ENCODE results near the gene FREM2.

Gene FREM2

DNA sequence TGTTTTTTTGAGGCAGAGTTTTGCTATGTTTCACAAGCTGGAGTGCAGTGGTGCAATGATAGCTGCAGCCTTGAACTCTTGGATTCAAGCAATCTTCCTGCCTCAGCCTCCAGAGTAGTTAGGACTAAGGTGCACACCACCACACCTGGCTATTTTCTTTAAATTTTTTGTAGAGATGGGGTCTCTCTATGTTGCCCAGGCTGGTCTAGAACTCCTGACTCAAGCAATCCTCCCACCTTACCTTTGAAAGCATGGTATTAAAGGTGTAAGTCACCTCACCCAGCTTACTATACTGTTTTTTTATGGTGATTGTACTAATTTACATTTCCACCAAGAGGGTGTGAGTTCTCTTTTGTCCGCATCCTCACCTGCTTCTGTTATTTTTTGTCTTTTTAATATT, 110.0 kb downstream of the FREM2 start:
- no peaks in the 10 kb centered on the region for H3K4me1 Mint-ChIP-seq (ENCODE audit: low read depth)
- no peak overlapping the region for H3K27ac Mint-ChIP-seq
- H3K4me3 Mint-ChIP-seq: no peak overlapping the region

DNA sequence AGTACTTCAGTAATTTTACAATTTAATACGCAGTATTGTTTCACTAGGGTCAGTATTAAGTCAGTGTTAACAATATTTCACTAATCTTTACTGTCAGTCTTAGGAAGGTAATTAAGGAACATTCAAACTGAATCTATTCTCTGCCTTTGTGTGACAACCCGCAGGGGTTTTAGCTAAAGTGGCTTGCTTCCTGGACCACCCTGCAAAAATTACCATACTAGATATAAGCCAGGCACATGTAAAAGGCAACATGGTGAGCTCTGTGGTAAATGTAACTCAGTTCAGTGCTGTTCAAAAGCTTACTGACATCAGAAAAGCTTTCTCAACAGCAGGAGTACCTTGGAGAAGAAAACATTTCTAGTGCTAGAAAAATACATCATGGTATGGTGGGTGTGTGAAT, 116.7 kb downstream of the FREM2 start:
- H3K36me3 Mint-ChIP-seq (ENCODE audit: low read depth): no peaks in the 10 kb centered on the region
- no peak for DNase-seq (ENCODE audit: low spot score)
- H3K4me3 Mint-ChIP-seq: no peak overlapping the region
- no peaks in the 10 kb centered on the region for H3K27me3 Mint-ChIP-seq (ENCODE audit: low read depth)
- H3K4me1 Mint-ChIP-seq (ENCODE audit: low read depth): no peaks in the 10 kb centered on the region
- H3K27ac Mint-ChIP-seq: no peak overlapping the region
- peaks cover 8% of the 10 kb centered on the region for H3K9me3 Mint-ChIP-seq

More for the DNA sequence above, 110.0 kb downstream of the FREM2 start:
- no peaks in the 10 kb centered on the region for H3K36me3 Mint-ChIP-seq (ENCODE audit: low read depth)
- DNase-seq (ENCODE audit: low spot score): no peak
- no peaks in the 10 kb centered on the region for H3K27me3 Mint-ChIP-seq (ENCODE audit: low read depth)
- H3K9me3 Mint-ChIP-seq: peaks cover 8% of the 10 kb centered on the region

DNA sequence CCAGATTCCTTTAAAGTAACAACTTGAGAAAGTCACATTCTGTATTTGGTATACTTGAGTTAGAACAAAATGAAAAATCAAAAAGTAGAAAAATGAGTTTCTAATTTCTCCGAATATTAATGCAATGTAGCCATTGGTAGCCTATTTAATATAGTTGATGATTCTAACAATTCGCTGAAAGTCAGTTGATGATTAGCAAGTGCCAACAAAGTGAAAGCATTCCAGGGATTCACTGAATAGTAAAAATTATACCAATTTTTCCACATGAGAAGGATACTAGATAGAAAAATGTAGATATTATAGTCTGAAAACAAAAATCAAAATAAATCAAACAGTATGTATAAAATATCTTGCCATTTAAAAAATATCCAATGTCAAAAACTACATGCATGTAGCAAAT, 117.2 kb downstream of the FREM2 start:
- Mint-ChIP-seq H3K36me3 (ENCODE audit: low read depth) (no peaks in the 10 kb centered on the region), H3K4me3 (no peak overlapping the region), H3K9me3 (peaks cover 8% of the 10 kb centered on the region), H3K27me3 (ENCODE audit: low read depth) (no peaks in the 10 kb centered on the region), H3K4me1 (ENCODE audit: low read depth) (no peaks in the 10 kb centered on the region), H3K27ac (no peak overlapping the region)
- DNase-seq (ENCODE audit: low spot score): no peak

DNA sequence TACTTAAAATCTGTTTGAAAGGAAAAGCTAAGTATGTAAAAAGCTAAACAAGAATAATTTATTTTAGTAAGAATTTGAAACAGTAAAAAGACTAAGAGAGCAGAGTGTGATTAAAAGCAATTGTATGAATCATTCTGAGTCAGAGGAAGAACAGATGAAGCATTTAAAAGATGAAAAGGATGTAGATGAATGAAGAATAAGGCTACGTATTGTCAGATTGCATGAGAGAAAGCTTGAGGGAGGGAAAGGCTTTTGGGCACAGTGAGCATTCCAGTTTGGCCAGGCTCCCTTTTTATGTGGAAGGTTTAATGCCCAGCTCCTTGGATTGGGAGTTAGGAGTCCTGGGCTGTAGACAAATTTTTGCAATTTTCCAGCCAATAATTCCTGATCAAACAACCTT, 117.7 kb downstream of the FREM2 start:
- H3K4me3 Mint-ChIP-seq: no peak overlapping the region
- H3K9me3 Mint-ChIP-seq: peaks cover 13% of the 10 kb centered on the region
- H3K27ac Mint-ChIP-seq: no peak overlapping the region
- H3K36me3 Mint-ChIP-seq (ENCODE audit: low read depth): no peaks in the 10 kb centered on the region
- DNase-seq (ENCODE audit: low spot score): no peak
- no peaks in the 10 kb centered on the region for H3K4me1 Mint-ChIP-seq (ENCODE audit: low read depth)
- H3K27me3 Mint-ChIP-seq (ENCODE audit: low read depth): no peaks in the 10 kb centered on the region

DNA sequence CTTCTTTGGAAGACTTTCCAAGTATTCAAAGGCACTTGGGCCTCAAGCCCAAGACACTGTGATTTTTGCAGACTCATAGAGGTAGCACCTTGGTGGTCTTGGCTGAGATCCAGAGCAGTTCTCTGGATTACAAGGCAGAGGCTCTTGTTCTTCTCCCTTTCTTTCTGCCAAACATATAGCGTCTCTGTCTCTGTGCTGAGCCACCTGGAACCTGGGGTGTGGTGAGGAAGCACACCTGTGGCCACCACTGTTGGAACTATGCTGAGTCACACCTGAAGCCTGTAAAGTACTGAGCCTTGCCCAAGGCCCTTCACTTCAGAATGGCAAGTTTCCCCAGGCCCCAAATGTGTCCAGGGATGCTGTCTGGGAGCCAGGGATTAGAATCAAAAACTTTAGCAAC, 127.5 kb downstream of the FREM2 start:
- DNase-seq (ENCODE audit: low spot score): no peak

DNA sequence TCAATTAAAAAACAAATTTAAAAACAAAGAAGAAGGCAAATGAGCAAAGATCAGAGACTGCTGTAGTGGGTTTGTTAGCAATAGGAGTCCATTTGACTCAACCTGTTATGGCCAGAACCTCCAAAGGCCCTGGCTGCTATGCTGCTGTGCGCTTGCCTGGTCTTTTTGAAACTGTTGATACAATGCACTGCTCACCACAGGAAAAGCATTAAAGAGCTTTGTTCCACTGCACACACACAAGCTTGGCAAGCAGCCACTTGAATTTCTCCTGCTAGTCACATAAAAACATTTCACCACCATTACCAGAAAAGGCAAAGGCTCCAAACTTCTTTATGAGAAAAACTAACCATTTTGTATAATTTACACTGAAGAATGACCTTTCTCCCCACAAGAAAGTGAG, 132.2 kb downstream of the FREM2 start:
- no peaks in the 10 kb centered on the region for H3K27me3 Mint-ChIP-seq (ENCODE audit: low read depth)

More for the DNA sequence above, 127.5 kb downstream of the FREM2 start:
- Mint-ChIP-seq H3K36me3 (ENCODE audit: low read depth) (no peaks in the 10 kb centered on the region), H3K9me3 (peaks cover 34% of the 10 kb centered on the region), H3K27ac (no peak overlapping the region), H3K4me3 (no peak overlapping the region), H3K27me3 (ENCODE audit: low read depth) (no peaks in the 10 kb centered on the region), H3K4me1 (ENCODE audit: low read depth) (no peaks in the 10 kb centered on the region)

DNA sequence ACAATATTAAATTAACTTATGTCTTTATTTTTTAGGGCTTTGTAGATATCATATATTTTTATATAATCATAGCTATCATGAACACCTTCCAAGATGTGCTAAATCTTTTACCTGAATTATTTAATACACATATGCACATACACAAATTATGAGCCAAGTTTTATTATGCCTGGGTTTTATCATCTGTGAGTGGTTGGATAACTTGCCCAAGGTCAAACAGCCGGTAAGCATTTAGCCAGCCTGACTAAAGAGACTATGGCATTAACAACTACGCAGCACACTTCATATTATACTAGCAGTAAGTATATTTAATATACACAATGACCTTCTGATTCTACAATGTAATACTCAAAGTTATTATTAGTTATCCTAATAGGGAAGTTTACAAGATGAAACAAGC, 132.7 kb downstream of the FREM2 start:
- peaks cover 6% of the 10 kb centered on the region for H3K9me3 Mint-ChIP-seq
- H3K36me3 Mint-ChIP-seq (ENCODE audit: low read depth): no peaks in the 10 kb centered on the region
- no peaks in the 10 kb centered on the region for H3K4me1 Mint-ChIP-seq (ENCODE audit: low read depth)
- no peak for DNase-seq (ENCODE audit: low spot score)
- H3K27me3 Mint-ChIP-seq (ENCODE audit: low read depth): no peaks in the 10 kb centered on the region
- H3K27ac Mint-ChIP-seq: no peak overlapping the region
- H3K4me3 Mint-ChIP-seq: no peak overlapping the region

More for the DNA sequence above, 132.2 kb downstream of the FREM2 start:
- H3K4me1 Mint-ChIP-seq (ENCODE audit: low read depth): no peaks in the 10 kb centered on the region
- no peak overlapping the region for H3K4me3 Mint-ChIP-seq
- H3K27ac Mint-ChIP-seq: no peak overlapping the region
- DNase-seq (ENCODE audit: low spot score): no peak
- H3K9me3 Mint-ChIP-seq: peaks cover 11% of the 10 kb centered on the region
- no peaks in the 10 kb centered on the region for H3K36me3 Mint-ChIP-seq (ENCODE audit: low read depth)

DNA sequence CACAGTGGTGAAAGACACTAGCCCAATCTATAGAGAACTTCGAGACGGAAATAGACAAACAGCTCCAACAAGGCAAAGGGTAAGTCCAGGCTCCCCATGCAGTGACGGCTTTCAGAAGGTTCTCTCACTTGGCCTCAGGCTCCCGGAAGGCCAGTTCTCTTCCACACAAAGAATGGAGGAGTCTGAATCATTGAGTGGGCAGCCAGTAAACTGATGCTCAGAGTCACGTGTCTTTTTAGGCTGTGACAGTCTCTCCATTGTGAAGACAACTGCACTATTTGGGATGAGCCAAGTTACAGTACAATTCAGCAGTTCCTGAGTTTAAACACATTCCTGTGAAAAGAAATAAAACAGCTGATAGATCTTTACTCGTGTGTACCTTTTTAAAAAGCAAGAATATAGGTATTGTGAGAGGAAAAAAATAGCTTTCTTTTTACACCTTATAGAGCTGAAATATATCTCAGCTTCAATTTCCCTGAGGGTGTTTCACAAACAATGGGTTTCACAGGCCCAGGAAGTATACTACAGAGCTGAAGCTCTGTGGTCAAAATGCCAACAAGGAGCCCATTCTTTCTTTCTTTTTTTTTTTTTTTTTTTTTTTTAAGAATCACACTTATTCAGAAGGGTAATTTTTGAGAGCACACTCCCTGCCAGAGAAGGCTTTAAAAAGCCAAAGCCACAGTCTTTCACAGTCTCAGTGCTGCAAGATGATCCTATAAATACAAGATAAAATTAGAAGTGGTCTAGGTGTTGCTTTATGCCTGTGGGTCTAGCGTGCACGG, 135.1 kb downstream of the FREM2 start:
- Mint-ChIP-seq H3K27ac (no peak overlapping the region), H3K36me3 (ENCODE audit: low read depth) (no peaks in the 10 kb centered on the region), H3K9me3 (no peaks in the 10 kb centered on the region), H3K4me1 (ENCODE audit: low read depth) (no peaks in the 10 kb centered on the region), H3K4me3 (no peak overlapping the region), H3K27me3 (ENCODE audit: low read depth) (no peaks in the 10 kb centered on the region)
- no peak for DNase-seq (ENCODE audit: low spot score)

DNA sequence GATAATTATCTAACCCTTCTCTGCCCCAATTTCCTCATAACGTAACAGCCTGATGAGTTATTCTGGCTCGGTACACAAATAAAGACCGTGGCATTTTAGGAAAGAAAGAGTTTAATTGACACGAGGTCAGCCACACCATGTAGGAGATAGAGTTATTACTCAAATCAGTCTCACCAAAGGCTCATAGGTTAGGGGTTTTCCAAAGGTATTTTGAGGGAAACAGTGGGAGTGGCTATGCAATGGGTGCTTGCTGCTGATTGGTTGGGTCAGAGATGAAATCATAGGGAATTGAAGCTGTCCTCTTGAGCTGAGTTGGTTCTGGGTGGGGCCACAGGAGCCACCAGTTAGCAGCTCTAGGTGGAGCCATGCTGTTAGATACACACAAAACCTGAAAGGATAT, 137.5 kb downstream of the FREM2 start:
- Mint-ChIP-seq H3K4me3 (no peak overlapping the region), H3K27ac (no peak overlapping the region), H3K9me3 (no peaks in the 10 kb centered on the region), H3K36me3 (ENCODE audit: low read depth) (no peaks in the 10 kb centered on the region), H3K27me3 (ENCODE audit: low read depth) (no peaks in the 10 kb centered on the region), H3K4me1 (ENCODE audit: low read depth) (no peaks in the 10 kb centered on the region)
- DNase-seq (ENCODE audit: low spot score): peak; percentile 5

DNA sequence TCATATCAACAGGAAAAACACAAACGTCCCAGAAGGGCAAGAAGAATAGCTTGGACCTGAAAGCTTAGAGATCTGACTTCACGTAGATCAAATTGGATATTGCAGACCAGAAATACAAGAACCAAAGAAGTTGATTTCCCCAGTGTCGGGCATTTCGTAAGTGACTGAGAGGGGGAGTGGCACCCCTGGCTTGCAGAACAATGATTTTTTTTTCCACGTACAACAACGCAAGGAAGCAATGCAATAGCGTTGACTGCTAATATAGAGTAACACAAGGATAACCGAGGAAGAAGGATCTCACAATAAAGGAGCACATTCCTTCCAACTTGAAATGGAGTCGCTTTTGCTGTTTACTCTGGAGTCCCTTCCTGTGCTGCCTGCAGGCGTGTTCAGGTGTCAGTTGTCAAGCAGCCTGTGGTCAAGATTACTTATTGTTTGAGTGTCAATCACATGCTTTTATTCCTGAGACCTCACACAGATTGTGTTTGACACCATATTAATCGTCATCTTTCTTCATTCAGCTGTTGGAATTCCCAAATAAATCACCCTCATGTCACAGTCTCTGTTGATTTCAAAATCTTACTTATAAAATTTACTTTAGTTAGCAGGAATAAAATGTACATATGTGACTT, 139.4 kb downstream of the FREM2 start:
- Mint-ChIP-seq H3K27me3 (ENCODE audit: low read depth) (no peaks in the 10 kb centered on the region), H3K36me3 (ENCODE audit: low read depth) (no peaks in the 10 kb centered on the region), H3K9me3 (no peaks in the 10 kb centered on the region), H3K4me1 (ENCODE audit: low read depth) (no peaks in the 10 kb centered on the region), H3K27ac (no peak overlapping the region), H3K4me3 (no peak overlapping the region)
- no peak for DNase-seq (ENCODE audit: low spot score)

DNA sequence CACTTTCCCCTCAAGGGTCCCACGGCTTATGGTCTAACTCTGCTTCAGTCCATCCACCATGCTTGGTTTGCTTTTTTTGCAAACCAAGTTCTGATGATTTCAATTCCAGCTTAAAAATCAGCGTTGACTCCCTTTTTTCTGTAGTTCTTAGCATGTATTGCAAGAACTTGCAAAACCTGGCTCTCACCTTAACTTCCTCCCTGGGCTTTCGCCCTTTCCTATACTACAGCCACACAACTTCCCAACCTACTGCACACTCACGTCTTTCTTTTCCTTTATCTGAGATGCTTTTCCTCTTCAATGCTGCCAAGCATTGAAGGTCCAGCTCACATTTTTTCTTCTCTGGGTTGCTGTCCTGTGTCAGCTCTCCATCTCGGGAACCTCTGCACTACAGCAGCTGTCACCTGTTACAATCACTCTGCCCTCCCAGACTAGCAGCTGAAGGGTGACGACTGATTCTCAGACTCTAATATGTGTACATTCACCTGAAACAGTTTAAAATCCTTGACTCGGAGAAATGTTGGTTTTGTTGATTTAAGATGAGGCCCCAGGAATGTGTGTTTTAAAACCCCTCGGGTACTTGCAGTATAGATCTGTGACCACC, 143.7 kb downstream of the FREM2 start:
- Mint-ChIP-seq H3K4me3 (no peak overlapping the region), H3K36me3 (ENCODE audit: low read depth) (no peaks in the 10 kb centered on the region), H3K9me3 (no peaks in the 10 kb centered on the region), H3K27ac (no peak overlapping the region), H3K27me3 (ENCODE audit: low read depth) (no peaks in the 10 kb centered on the region), H3K4me1 (ENCODE audit: low read depth) (no peaks in the 10 kb centered on the region)
- no peak for DNase-seq (ENCODE audit: low spot score)

DNA sequence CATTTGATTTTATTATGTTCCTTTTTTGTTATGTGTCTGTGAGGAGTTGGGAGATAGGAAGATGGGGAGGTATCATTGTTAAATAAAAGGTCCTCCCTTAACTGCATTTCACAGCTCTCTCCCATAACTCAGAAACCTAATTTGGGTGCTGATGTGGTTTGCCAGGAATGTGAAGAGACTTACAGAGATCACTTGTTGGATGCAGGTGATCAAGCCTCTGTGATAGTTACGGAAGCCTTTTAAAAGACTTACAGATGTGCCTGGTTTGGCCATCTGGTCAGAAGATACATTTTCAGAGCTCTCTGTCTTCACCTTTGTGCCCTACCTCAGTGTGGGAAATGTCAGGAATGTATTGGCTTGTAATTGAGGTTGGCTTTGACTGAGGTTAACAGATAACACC, 157.7 kb downstream of the FREM2 start:
- no peaks in the 10 kb centered on the region for H3K4me1 Mint-ChIP-seq (ENCODE audit: low read depth)
- H3K27ac Mint-ChIP-seq: no peak overlapping the region
- no peak for DNase-seq (ENCODE audit: low spot score)
- H3K36me3 Mint-ChIP-seq (ENCODE audit: low read depth): no peaks in the 10 kb centered on the region
- H3K9me3 Mint-ChIP-seq: no peaks in the 10 kb centered on the region
- H3K27me3 Mint-ChIP-seq (ENCODE audit: low read depth): no peaks in the 10 kb centered on the region
- no peak overlapping the region for H3K4me3 Mint-ChIP-seq

DNA sequence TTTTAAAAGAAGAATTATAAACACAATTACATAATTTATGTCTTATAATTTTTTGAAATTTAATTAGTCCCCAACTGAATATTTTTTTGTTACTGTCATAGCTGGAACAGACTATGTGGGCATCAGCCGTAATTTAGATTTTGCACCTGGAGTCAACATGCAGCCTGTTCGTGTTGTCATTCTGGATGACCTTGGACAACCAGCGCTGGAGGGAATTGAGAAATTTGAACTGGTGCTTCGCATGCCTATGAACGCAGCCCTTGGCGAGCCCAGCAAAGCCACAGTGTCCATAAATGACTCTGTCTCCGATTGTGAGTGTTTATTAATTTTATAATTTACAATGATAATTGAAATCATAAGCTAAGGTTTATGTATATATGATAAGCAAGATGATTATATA, 161.5 kb downstream of the FREM2 start:
- no peaks in the 10 kb centered on the region for H3K36me3 Mint-ChIP-seq (ENCODE audit: low read depth)

DNA sequence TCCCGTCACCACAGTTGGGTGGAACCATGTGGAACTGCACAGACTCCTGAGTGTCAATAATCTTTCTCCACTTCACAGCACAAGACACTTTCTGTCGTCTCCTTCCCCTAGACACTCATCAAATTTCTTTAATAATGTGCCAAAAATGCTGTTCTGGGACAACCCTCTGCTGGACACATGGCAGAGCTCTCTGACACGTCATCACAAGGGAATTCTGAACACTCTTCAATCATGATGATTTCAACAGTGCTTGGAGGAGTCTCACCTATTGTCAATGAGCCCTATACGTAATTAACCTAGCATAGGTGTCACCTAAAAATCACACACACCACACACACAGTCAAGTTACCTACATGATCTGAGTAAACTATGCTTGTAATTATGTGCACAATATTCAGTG, 162.4 kb downstream of the FREM2 start:
- Mint-ChIP-seq H3K27me3 (ENCODE audit: low read depth) (no peaks in the 10 kb centered on the region), H3K9me3 (no peaks in the 10 kb centered on the region), H3K27ac (no peak overlapping the region), H3K4me3 (no peak overlapping the region), H3K36me3 (ENCODE audit: low read depth) (no peaks in the 10 kb centered on the region), H3K4me1 (ENCODE audit: low read depth) (no peaks in the 10 kb centered on the region)
- DNase-seq (ENCODE audit: low spot score): no peak

More for the DNA sequence above, 161.5 kb downstream of the FREM2 start:
- Mint-ChIP-seq H3K4me3 (no peak overlapping the region), H3K27me3 (ENCODE audit: low read depth) (no peaks in the 10 kb centered on the region), H3K4me1 (ENCODE audit: low read depth) (no peaks in the 10 kb centered on the region), H3K9me3 (no peaks in the 10 kb centered on the region), H3K27ac (no peak overlapping the region)
- DNase-seq (ENCODE audit: low spot score): no peak
